Activated CD4-positive, alpha-beta T cell treated with anti-CD3 and anti-CD28 coated beads for 36 hours (primary cell): ENCODE results near the gene SLC5A2. TPM values are rescaled to one million over a fixed set of nuclear protein-coding genes. Genes with fewer than 3 reads are reported as not detected.
"Not testable (repeated sequence)": the region's sequence is repeated elsewhere in the genome, so short reads cannot be mapped to it uniquely, and the experiment has no call there.

ENCODE experiments used
- ATAC-seq: fragments of 200-7000 bp; cut with Tn5 transposase; one replicate; pipeline ENCODE4 v1.10.0; 2021; ENCODE audit warnings: mild to moderate bottlenecking, moderate library complexity
- CTCF ChIA-PET: fragments of 350-600 bp; sonication (Branson Sonifier 250); formaldehyde crosslinking; loops from one replicate; lab custom pipeline; 2021; ENCODE audit warnings: antibody characterized with exemption; lab: Charles Lee
- POLR2A ChIA-PET: fragments of 350-600 bp; sonication (Branson Sonifier 250); formaldehyde crosslinking; loops from one replicate; lab custom pipeline; 2021; ENCODE audit warnings: antibody characterized with exemption, inconsistent platforms; lab: Charles Lee
- DNase-seq: peaks from one replicate; pipeline ENCODE4 v3.0.0-alpha.2; 2020
- H3K27ac Mint-ChIP-seq: one replicate; pipeline ENCODE4 v1.8.0; 2021; ENCODE audit warnings: mixed read lengths
- H3K27me3 Mint-ChIP-seq: one replicate; pipeline ENCODE4 v1.8.0; 2021; ENCODE audit warnings: mixed read lengths
- H3K36me3 Mint-ChIP-seq: one replicate; pipeline ENCODE4 v1.8.0; 2021; ENCODE audit warnings: low read depth, mixed read lengths
- H3K4me1 Mint-ChIP-seq: one replicate; pipeline ENCODE4 v1.8.0; 2021; ENCODE audit warnings: mixed read lengths
- H3K4me3 Mint-ChIP-seq: one replicate; pipeline ENCODE4 v1.8.0; 2021; ENCODE audit warnings: mild to moderate bottlenecking, moderate library complexity, mixed read lengths
- H3K9me3 Mint-ChIP-seq: one replicate; pipeline ENCODE4 v1.8.0; 2021; ENCODE audit warnings: low read depth, mixed read lengths
- intact Hi-C, 2 experiments: fragments of 100-400 bp; cut with DNase I in 1 of 2; cut with micrococcal nuclease in 1 of 2; formaldehyde crosslinking; loops; one replicate each; pipeline versions ENCODE4 v1.14.2 to v1.15.1; 2022 to 2024; cut with DNase I, micrococcal nuclease
- total RNA-seq, 2 experiments: library from RNA; stranded (reverse); gene quantifications; one replicate each; pipeline ENCODE4 v1.2.3, GENCODE V29; 2021

Gene SLC5A2
- total RNA-seq, 2 experiments from 2014 or later: 0.11 TPM

DNA sequence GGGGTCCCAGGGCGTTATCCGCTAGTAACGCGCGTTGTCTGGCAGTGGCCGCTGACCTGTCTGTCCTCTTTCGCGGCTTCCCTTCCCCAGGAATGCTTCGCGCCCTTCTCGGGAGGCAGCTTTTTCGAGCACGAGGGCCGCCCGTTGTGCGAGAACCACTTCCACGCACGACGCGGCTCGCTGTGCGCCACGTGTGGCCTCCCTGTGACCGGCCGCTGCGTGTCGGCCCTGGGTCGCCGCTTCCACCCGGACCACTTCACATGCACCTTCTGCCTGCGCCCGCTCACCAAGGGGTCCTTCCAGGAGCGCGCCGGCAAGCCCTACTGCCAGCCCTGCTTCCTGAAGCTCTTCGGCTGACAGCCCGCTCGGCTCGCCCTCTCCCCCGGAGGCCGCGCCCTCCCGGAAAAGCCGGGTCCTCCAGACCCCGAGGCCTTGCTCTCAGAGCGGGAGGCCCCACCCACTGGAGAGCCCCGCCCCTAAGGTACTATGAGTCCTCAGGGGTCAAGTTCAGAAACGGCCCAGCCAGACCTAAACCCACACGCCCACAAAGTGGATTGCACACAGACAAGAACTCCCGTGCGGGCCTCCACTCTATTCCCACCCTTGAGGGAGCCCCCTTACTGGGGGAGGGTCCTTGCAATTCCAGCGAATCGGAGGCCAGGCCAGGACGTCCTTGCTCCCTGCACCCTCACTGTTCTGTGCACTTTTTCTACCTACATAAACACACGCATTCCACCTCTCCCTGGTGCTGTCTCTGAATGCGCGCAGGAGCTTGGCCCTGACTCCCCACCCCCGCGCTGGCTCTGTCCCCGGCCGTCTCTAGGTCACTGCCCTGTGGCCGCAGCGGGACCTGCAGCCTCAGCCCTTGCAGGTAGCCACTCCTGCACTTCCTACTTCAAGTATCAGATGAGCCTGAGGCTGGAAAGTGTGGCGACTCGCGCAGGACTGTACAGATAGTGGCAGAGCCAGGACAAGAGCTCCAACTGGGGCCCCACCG lies 5.4 kb upstream of the SLC5A2 start:
- Mint-ChIP-seq H3K36me3 (no peaks in the 10 kb centered on the region), H3K4me1 (peaks cover 24% of the 10 kb centered on the region), H3K4me3 (peak overlapping the region; percentile 70), H3K27ac (no peak overlapping the region), H3K27me3 (peaks cover 9% of the 10 kb centered on the region), H3K9me3 (no peaks in the 10 kb centered on the region)
- DNase-seq (peak; percentile 52), ATAC-seq (peak; percentile 16)
- intact Hi-C loops: loop anchor here in 1 of 2 experiments (1.0 kb wide), 4 partner anchors 18 to 444 kb away; partner anchors contain the start of genes ARMC5, RUSF1 and STX4
- POLR2A ChIA-PET: interaction anchor here (1.2 to 1.8 kb wide), 3 partner anchors 15 to 19 kb away, joined by 3 to 6 read pairs (median 4); no protein-coding TSS in a partner anchor
- CTCF ChIA-PET: interaction anchor here (0.9 to 1.3 kb wide), 4 partner anchors 17 to 391 kb away, joined by 3 to 5 read pairs (median 4); no protein-coding TSS in a partner anchor

DNA sequence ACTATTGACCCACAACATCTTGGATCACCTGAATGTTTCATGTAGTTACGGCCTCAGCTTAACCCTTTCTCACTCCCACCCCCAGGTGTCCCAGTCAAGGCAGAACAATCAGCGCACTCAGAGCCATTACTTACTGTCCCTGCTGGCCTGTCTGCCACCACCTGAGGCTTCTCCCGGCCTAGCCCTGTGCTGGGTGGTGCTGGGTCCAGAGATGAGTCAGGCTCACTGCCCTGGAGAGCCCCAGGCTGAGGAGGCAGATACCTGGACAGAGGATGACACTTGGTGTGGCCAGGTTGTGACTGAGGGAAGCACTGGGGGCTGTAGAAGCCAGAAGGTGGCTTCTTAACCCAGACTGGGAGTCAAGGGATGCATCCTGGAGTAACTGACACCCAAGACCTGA lies 4.0 kb upstream of the SLC5A2 start:
- ChIA-PET CTCF (no interaction called here), POLR2A (no interaction called here)
- H3K36me3 Mint-ChIP-seq: no peaks in the 10 kb centered on the region
- no peak for ATAC-seq
- no peak overlapping the region for H3K4me3 Mint-ChIP-seq
- intact Hi-C loops: no loop called here
- H3K9me3 Mint-ChIP-seq: no peaks in the 10 kb centered on the region
- peaks cover 23% of the 10 kb centered on the region for H3K4me1 Mint-ChIP-seq
- DNase-seq: no peak
- H3K27ac Mint-ChIP-seq: no peak overlapping the region
- H3K27me3 Mint-ChIP-seq: no peaks in the 10 kb centered on the region

DNA sequence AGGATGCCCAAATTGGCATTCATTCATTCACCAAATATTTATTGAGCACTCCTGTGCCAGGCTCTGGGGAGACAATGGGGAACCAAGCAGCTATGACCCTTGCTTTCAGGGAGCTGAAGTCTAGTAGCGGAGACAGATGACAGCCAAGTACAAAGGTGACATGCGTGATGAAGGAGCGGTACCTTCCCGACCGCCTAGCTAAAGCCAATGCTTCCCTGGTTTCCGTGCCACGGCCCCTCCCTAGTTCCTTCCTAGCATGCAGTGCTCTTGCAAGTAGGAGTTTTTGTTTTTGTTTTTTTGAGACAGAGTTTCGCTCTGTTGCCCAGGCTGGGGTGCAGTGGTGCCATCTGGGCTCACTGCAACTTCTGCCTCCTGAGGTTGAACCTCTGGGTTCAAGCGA lies 3.2 kb upstream of the SLC5A2 start:
- H3K9me3 Mint-ChIP-seq: no peaks in the 10 kb centered on the region
- peaks cover 23% of the 10 kb centered on the region for H3K4me1 Mint-ChIP-seq
- ChIA-PET POLR2A (no interaction called here), CTCF (no interaction called here)
- no peaks in the 10 kb centered on the region for H3K36me3 Mint-ChIP-seq
- ATAC-seq (no peak), DNase-seq (no peak)
- intact Hi-C loops: no loop called here
- H3K27ac Mint-ChIP-seq: no peak overlapping the region
- no peak overlapping the region for H3K4me3 Mint-ChIP-seq
- H3K27me3 Mint-ChIP-seq: no peaks in the 10 kb centered on the region

DNA sequence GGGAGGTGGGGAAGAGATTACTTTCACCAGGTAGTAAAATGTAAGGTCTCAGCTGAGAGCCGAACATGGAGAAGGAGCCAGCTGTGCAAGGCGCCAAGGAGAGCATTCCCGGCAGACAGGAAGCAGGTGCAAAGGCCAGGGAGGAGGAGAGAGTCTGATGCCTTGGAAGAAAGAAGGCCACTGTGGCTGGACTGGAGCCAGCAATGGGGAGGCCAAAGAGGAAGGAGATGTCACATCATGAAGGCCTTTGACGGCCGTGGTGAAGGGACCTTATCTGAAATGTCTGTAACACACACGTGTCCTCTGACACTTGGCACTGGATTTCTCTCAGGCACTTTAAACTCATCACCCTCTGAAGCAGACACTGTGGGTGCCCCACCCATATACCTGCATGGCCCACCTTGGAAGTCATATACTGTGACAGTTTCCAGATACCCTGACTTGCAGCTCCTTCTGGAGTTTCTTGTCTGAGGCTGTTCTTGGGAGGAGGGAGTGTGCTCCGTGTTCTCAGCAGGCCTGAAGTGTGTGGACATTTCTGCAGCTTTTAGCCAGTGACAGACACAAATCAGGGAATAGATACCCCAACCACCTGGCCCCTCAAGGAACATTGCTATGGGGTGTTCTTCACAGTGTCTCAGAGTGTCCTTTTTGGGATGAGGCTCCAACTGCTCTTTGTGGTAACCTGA lies 1.9 kb upstream of the SLC5A2 start:
- Mint-ChIP-seq H3K4me1 (peaks cover 19% of the 10 kb centered on the region), H3K27me3 (no peaks in the 10 kb centered on the region), H3K27ac (no peak overlapping the region), H3K4me3 (no peak overlapping the region), H3K36me3 (no peaks in the 10 kb centered on the region), H3K9me3 (no peaks in the 10 kb centered on the region)
- DNase-seq: no peak
- intact Hi-C loops: no loop called here
- ATAC-seq: no peak
- ChIA-PET CTCF (no interaction called here), POLR2A (no interaction called here)

DNA sequence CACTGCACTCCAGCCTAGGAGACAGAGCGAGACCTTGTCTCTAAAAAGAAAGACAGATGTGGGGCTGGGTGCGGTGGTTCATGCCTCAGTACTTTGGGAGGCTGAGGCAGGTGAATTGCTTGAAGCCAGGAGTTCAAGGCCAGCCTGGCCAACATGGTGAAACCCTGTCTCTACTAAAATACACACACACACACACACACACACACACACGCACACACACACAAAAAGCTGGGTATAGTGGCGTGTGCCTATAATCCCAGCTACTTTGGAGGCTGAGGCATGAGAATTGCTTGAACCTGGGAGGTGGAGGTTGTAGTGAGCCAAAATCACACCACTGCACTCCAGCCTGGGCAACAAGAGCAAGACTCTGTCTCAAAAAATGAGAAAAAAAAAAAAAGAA lies 1.1 kb downstream of the SLC5A2 start:
- H3K27me3 Mint-ChIP-seq, CTCF ChIA-PET, ATAC-seq, H3K27ac Mint-ChIP-seq, intact Hi-C loops, H3K9me3 Mint-ChIP-seq, DNase-seq, H3K4me1 Mint-ChIP-seq, H3K36me3 Mint-ChIP-seq, H3K4me3 Mint-ChIP-seq: not testable (repeated sequence)
- POLR2A ChIA-PET: interaction anchor here (0.7 kb wide), 1 partner anchor 392 kb away, joined by 3 read pairs; no protein-coding TSS in a partner anchor

DNA sequence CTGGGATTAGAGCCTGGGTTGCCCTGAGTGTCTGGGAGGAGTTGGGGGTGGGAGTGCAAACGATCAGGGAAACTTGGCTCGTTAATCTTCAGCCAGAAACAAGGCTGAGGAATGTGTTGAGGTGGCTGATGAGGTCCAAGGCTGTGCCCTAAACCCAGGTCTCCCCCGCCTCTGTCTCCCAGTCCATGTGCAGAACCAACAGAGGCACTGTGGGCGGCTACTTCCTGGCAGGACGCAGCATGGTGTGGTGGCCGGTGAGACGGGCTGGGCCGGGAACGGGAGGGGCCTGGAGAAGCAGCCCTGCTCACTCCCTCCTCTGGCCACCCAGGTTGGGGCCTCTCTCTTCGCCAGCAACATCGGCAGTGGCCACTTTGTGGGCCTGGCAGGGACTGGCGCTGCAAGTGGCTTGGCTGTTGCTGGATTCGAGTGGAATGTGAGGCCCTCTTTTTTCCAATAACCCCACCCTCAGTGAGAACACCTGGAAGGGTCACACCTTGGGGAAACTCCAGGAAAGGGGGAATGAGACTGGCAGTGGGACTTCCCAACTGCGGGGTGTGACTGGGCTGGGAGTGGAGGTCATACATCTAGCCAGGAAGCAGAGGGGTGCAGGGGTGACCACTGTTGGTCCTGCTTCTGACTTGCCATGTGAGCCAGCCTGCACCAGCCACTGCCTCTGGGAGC lies 1.7 kb downstream of the SLC5A2 start:
- intact Hi-C loops: no loop called here
- H3K27ac Mint-ChIP-seq: no peak overlapping the region
- CTCF ChIA-PET: no interaction called here
- H3K9me3 Mint-ChIP-seq: no peaks in the 10 kb centered on the region
- POLR2A ChIA-PET: no interaction called here
- peaks cover 6% of the 10 kb centered on the region for H3K4me1 Mint-ChIP-seq
- no peak overlapping the region for H3K4me3 Mint-ChIP-seq
- ATAC-seq (no peak), DNase-seq (no peak)
- peaks cover 2% of the 10 kb centered on the region for H3K36me3 Mint-ChIP-seq
- peaks cover 2% of the 10 kb centered on the region for H3K27me3 Mint-ChIP-seq

DNA sequence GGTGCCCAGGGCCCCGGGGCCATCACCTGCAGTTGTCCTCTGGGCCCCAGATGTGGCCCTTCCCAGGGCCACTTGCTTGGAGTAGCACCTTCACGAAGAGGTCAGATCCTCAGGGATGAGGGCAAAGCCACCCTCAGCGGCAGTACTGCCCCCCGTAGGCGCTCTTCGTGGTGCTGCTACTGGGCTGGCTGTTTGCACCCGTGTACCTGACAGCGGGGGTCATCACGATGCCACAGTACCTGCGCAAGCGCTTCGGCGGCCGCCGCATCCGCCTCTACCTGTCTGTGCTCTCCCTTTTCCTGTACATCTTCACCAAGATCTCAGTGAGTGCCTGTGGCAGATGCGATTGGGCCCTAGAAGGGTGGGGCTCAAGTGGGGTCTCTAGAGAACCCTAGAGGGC lies 2.6 kb downstream of the SLC5A2 start:
- CTCF ChIA-PET: interaction anchor here (0.7 to 1.1 kb wide), 2 partner anchors 24 to 25 kb away, joined by 3 read pairs; no protein-coding TSS in a partner anchor
- no peak for DNase-seq
- intact Hi-C loops: no loop called here

DNA sequence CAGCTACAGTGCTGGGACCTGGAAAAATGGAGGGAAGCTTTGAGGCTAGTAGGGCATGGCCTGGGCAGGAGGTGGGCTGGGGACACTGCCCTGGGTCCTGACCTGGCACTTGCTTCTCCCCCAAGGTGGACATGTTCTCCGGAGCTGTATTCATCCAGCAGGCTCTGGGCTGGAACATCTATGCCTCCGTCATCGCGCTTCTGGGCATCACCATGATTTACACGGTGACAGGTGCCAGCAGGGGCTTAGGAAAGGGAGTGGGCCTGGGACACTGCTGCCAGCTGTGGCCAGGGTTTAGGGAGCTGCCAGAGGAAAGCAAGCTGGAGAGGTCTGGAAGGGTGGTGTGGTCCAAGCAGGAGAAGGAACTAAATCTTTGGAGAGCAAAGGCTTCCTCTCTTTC lies 3.1 kb downstream of the SLC5A2 start:
- DNase-seq: no peak
- Mint-ChIP-seq H3K36me3 (peaks cover 7% of the 10 kb centered on the region), H3K9me3 (no peaks in the 10 kb centered on the region), H3K4me1 (peaks cover 6% of the 10 kb centered on the region), H3K27ac (no peak overlapping the region), H3K4me3 (peak overlapping the region; percentile 25), H3K27me3 (peaks cover 2% of the 10 kb centered on the region)
- ATAC-seq: no peak
- intact Hi-C loops: no loop called here
- CTCF ChIA-PET: interaction anchor here (0.7 to 1.1 kb wide), 2 partner anchors 24 to 25 kb away, joined by 3 read pairs; no protein-coding TSS in a partner anchor
- POLR2A ChIA-PET: no interaction called here

More for the DNA sequence above, 2.6 kb downstream of the SLC5A2 start:
- Mint-ChIP-seq H3K36me3 (peaks cover 4% of the 10 kb centered on the region), H3K27me3 (peaks cover 2% of the 10 kb centered on the region), H3K9me3 (no peaks in the 10 kb centered on the region), H3K27ac (no peak overlapping the region), H3K4me1 (peaks cover 6% of the 10 kb centered on the region), H3K4me3 (no peak overlapping the region)
- no peak for ATAC-seq
- POLR2A ChIA-PET: no interaction called here

DNA sequence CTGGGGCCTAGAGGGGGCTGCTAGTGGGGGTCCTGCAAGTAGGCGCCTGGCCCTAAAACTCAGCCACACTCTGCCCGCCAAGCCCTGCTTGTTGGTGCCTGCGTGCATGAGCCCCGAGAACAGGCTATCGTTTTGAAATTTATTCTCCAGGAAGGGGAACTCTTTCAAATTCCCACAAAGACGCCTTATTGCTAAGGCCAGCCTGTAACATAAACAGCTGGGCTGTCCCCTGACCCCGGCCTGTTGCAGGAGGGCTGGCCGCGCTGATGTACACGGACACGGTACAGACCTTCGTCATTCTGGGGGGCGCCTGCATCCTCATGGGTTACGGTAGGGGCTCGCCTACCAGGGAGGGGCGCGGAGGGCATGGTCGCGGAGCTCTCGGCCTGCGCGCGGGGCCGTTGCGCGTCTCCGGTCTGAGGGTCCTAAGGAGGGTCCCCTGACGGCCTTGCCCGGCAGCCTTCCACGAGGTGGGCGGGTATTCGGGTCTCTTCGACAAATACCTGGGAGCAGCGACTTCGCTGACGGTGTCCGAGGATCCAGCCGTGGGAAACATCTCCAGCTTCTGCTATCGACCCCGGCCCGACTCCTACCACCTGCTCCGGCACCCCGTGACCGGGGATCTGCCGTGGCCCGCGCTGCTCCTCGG lies 4.3 kb downstream of the SLC5A2 start:
- Mint-ChIP-seq H3K36me3 (peaks cover 7% of the 10 kb centered on the region), H3K9me3 (no peaks in the 10 kb centered on the region), H3K4me1 (peaks cover 6% of the 10 kb centered on the region), H3K27me3 (peaks cover 2% of the 10 kb centered on the region), H3K4me3 (peak overlapping the region; percentile 77), H3K27ac (no peak overlapping the region)
- ATAC-seq (no peak), DNase-seq (no peak)
- ChIA-PET POLR2A (no interaction called here), CTCF (no interaction called here)
- intact Hi-C loops: loop anchor here (1.0 kb wide), 2 partner anchors 21 to 28 kb away; partner anchors contain the start of genes ARMC5 (in 2 of the 2) and RUSF1 (in 1 of the 2)

DNA sequence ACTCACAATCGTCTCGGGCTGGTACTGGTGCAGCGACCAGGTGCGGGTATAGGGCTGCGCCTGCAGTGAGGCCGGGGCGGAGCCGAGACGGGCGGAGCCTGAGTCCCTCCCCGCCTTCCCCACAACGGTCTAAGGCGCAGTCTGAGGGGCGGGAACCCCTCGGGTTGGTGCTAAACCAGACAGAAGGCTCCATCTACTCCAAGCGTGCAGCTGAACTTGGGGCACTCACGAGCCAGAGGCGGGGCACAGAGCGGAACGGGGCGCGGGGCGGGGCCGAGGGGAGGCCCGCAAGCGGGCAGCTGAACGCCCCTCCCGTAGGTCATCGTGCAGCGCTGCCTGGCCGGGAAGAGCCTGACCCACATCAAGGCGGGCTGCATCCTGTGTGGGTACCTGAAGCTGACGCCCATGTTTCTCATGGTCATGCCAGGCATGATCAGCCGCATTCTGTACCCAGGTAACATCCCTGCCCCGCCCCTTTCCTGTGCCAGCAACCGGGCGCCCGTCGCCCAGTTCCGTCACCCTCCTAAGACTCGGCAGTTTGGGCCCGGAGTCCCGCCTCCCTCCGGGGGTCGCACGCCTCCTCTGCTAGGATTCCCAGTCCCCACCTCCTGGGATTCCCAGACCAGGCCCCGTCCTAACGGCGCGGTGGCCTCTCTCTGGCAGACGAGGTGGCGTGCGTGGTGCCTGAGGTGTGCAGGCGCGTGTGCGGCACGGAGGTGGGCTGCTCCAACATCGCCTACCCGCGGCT lies 5.0 kb downstream of the SLC5A2 start:
- H3K27ac Mint-ChIP-seq: no peak overlapping the region

More for the DNA sequence above, 5.0 kb downstream of the SLC5A2 start:
- Mint-ChIP-seq H3K4me3 (peak overlapping the region; percentile 77), H3K36me3 (peaks cover 10% of the 10 kb centered on the region), H3K9me3 (no peaks in the 10 kb centered on the region), H3K4me1 (peaks cover 6% of the 10 kb centered on the region), H3K27me3 (peaks cover 2% of the 10 kb centered on the region)
- ATAC-seq: peak; percentile 93
- intact Hi-C loops: loop anchor here (1.0 kb wide), 2 partner anchors 20 to 29 kb away; partner anchors contain the start of genes ARMC5 (in 2 of the 2) and RUSF1 (in 1 of the 2)
- ChIA-PET POLR2A (interaction anchor here (1.2 kb wide), 1 partner anchor 21 kb away, joined by 3 read pairs; the partner anchor contains the start of gene RUSF1), CTCF (interaction anchor here (1.6 kb wide), 1 partner anchor 27 kb away, joined by 6 read pairs; no protein-coding TSS in a partner anchor)
- DNase-seq: peak; percentile 74
